NCI-H2107 (cell line): Measurements from ENCODE around the gene TNS1.

Experiments
- DNase-seq: peaks from one replicate; lab custom pipeline; 2025; lab: John Stamatoyannopoulos, UW

TNS1 gene

DNA sequence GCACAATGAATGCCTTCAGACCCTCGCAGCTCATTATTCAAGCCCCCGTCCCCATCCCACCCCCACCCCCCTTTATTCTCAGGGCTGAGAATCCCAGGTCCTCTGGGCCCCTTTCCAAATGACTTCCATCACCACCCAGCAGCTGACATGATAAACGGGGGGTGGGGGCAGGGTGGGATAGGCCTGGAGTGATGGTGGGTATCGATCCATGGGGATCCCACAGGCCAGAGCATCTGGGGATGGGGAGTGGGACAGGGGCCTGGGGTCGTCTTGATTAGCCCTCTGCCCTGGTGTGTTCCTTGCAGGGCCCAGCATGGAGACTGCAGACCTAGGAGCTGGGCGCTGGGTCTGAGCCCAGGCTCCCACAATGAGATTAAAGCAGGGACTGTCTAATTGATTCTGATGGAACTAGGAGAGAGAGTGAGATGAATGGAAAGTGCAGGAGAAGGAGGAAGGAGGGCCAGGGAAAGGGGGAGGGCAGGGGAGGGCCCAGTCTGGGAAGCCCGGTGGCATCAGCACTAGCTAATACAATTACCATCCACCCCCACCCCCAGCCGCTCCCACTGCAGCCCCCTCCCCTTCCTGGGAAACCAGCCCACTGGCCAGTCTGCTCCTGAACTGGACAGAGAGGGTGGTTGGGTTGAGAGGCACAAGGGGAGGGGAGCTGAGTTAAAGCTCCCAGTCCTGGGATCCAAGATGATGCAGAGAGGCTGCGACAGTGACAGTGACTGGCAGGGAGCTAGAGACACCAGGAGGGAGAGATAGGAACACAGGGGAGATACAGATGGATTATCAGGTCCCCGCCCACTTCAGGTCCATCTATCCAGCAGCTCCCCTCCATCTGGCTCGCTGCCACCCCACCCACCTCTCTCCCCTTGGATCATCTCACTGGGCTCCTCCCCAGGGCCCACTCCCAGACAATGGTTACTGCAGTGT is 13.1 kb upstream of the TNS1 start:
- no peak for DNase-seq

- no peak for DNase-seq
Measured at GRCh38 chr2:218014706-218015585, 12.2 kb upstream of the TNS1 start.

DNA sequence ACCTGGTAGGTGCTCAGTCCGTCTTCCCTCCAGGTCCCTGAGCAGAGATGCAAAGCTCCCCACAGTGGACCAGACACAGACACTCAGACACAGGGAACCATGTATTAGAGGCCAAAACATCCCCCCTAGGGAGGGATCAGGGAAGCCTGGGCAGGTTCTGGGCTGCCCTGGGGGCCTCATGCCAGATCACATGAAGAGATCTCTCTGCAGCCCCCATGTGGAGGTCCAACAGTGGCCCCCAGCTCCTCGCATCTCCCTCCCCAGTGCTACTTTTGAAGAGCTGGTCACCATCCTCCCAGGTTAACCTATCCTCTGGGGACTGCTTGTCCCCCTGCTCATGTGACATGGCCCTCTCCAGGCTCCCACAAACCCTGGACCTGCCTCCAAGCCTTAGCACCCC is 10.5 kb upstream of the TNS1 start:
- DNase-seq = no peak

DNA sequence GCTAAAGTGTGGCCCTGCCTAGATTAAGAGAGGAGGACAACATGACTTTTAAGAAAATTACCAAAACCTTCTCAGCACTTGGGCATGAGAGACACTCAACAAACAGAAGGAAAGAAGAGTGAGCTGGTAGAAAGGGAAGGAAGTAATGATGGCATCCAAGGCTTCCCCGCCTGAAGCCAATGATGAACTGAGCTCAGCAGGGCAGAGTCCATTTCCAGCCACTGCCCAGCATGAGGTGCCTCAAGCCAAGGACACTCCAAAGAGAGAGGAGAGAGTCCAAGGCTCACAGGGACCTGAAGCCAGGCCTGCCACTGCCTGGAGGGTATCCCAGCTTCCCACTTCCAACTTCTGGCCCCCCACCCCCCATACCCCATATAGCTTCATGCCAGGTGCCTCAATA is 9.5 kb upstream of the TNS1 start:
- DNase-seq = no peak

DNA sequence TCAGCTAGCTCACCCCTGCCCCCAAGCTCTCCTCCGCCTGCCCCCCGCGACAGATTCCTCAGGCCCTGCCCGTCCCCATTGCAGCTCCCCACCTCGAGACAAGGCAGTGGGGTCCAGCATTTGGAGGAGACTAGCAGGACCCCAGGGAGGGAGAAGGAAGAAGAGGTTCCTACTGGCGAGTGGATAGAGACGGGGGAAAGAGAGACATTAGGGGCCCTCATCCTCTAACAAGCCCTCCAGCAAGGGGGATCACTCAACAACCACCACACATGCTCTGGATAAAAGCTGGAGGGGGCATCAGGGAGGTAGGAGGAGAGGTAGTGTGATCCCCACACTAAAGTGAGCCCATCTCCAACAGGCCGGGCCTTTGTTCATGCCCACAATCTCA is 8.9 kb upstream of the TNS1 start:
- DNase-seq = no peak

GRCh38 chr2:218010984-218011652 is 8.3 kb upstream of the TNS1 start:
- DNase-seq = no peak

GRCh38 chr2:218010140-218010983 is 7.6 kb upstream of the TNS1 start:
- no peak for DNase-seq

- DNase-seq = no peak
Measured at GRCh38 chr2:218009765-218010139, 7.0 kb upstream of the TNS1 start.

DNA sequence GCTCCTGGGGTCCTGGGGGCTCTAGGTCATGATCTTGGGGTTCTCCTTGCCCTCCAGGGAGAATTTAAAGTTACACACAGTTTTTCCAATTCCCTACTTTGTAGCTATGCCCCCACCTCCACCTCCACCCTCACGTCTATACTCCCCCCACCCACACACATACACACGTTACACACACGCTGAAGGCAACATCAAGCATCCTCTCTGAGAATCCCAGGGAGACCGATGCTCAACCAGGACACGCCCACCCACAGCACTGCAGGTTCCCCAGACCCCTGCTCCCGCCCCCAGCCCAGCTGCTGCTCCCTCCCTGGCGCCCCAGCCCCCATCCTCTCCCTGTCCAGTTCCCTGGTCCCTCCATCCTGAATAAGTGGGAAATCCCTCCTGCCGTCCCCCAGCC is 6.4 kb upstream of the TNS1 start:
- no peak for DNase-seq

DNA sequence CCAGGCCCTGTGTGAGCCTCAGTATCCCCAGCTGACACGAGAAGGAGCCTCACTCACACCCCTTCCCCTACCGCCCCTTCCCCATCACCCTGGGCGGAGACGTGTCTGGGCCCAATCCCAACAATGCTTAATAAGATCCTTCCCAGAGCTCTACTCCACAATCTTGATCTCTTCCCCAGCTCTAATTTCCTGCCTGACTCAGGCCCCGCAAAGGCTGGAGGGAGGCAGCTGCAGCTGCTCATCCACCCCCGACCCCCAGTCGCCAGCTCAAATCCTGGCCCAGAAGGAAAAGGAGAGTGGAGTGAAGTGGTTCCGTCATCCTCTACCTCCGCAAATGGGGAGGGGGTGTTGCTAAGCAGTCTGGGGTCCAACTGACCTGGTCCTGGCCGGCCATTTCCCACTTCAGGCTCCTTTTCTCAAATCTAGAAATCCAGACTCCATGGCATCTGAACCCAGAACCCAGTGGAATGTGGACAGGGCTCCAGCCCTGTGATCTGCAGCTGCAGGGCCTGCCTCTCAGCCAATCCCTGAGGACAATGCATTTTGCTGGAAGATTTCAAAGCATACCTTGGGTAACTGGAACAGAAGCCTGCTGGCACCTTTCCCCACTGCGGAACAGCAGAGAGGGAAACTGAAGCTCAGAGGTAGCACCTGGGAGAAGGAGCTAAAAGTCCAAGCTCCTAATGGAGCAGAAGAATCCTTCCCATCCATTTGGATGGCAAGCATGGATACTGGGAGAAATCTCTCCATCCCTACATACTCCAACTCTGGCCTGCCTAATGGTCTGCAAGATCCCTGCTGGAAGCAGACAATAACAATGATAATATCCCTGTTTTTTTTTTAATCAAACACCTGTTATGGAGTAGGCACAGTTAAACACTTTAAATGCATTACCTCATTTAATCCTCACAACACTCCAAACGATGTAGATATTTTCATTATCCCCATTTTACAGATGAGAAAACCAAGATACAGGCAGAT is 5.6 kb upstream of the TNS1 start:
- DNase-seq = no peak

GRCh38 chr2:218006741-218007140 is 3.9 kb upstream of the TNS1 start:
- DNase-seq = no peak

- DNase-seq = no peak
Measured at GRCh38 chr2:218005486-218005885, 2.7 kb upstream of the TNS1 start.

DNA sequence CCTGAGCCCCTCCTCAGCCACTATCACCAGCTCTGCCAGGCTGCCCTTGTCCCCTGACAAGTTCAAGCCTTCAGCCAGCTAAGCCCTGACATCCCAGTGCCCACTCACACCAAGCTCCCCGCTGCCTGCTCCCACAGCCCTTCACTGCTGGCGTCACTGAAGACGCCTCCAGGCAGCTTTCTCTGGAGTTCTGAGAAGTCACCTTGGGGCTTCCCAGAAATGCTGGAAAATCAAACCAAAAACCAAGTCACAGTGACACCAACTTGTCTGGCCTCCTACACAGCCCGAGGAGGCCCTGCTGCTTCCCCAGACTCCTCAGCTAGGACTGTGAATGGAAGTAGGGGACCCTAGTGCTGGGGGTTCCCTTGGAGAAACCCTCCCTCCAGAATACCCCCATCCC is 2.2 kb upstream of the TNS1 start:
- no peak for DNase-seq

DNA sequence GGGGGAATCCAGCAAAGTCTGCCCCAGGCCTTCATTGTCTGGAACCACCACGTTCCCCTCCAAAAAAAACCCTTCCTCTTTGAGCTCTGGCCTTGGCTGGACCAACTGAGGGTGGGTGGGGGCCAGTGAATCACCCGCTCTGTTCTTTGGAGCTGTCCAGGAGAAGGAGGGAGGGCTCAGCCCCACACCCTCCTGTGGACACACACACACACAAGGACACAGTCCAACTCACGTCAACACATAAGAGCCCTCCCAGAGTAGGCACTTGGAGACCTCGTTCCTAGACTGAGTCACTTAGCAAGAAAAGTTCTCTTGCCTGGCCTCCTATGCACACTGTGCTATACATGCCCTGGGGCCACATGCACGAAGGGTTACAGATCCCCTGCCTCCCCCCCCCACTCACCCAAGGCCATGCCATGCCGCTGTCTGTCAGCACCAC is 1.2 kb upstream of the TNS1 start:
- no peak for DNase-seq

DNA sequence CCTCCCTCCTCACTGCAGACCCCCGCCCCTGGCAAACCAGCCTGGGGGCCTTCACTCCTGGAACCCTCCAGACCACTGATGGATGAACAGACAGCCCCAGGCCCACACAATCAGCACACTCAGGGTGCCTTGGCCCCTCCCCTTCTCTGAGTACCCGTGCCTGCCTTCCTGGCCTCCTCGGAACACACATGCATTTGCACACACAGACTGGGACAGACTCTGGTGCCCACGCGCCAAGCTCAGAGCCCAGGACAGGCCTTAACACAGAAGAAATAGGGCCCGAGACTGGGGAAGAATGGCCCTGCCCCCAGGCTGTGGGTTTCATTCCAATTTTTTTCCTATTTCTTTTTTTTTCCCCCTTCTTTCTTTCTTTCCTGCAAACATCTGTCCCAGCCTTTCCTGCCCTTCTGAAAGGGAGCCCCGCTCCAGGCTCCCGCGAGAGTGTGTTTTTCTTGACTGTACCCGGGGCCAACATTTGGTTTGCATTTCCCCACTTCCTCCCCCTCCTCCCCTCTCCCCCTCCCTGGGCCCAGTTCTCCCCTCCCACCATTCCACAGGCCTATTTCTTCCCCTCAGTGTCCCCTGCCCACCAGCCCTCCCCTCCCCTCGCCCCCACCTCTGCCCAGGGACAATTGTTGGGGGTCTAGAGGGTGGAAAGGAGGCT is 618 bp upstream of the TNS1 start:
- no peak for DNase-seq

DNA sequence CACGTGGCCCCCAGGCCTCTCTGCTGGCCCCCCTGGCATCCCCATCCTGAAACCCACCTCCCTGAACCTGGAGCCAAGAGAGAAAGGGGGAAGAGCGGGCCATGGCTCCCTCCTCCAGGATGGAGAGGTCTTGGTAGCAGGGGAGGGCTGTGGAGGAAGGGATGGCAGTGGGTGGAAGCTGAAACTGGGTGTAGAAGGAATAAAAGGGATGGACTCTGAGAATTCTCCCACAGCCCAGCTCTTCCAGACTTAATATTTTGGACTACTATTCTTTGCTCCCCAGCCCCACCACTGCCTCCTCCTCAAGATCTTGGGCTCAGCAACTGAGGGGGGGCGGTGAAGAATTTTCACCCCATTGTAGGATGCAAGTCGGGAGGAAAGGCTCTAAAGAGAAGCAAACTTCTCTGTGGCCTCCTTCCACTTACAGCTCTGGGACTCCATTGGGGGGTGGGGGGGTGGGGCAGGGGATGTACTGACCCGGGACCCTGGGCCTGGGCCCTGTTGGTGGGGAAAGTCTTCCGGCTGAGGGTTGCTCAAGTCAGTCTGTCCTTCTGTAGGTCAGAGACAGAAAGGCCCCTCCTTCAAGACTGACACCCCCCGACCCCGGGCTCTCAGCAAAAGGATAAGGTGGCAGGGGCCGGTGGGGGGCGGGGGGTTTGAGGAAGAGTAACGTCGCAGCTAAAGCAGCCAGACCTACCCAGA is 501 bp downstream of the TNS1 start:
- no peak for DNase-seq

DNA sequence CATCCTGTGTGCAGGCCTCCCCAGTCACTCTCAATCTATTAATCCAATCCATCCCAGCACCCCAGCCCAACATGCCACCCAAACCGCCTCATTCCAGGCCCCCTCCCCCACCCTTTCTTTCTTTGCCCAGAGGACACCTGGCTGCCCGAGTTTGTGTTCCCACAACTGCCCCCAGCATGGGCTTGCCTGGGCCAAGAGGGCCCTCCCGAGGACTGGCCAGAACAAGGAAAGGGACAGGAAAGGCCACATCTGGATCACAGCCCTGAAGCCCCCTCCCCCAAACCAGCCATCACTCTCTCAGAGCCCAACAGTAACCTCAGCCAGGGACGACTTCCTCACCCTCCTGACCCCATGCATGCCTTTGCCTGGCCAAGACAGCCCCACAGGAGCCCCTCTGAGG is 1.2 kb downstream of the TNS1 start:
- DNase-seq = no peak

DNA sequence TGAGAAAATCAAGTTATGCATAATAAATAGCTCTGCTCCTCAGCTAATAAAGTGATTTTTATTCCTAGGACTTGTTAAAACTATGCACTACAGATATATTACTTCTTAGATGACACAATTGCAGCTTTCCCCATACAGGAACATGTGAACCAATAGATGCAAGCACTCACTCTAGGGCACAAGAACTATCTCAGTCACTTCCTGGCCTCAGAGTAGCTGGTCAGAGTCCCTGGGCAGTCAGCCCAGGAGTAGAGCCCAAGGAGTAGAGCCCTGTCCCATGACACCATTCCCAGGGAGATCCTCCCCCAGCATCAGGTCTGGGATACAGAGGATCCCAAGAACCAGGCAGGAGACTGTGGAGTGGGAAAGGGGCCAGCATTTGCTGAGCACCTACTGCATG is 2.7 kb downstream of the TNS1 start:
- DNase-seq = no peak

DNA sequence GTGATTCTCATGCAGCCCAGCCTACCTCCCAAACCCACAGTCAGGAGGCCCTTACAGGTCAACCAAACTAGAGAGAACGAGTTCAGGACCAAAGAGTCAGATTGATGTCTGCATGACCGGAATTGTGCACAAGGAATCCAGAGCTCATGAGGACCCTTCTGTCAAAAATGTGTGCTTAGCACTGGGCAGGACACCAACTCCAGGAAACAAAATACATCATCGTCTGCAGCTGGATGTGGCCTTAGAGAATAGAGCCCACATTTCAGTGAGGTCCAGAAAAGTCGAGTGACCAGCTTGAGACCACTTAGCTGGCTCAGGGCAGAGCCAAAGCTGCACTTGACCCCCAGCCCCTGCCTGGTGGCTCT is 3.2 kb downstream of the TNS1 start:
- DNase-seq = no peak
